ENCODE results near the gene SAA2. TPM values are rescaled to one million over a fixed set of nuclear protein-coding genes. Genes with fewer than 3 reads are reported as not detected.
A peak's percentile ranks its signal among the peaks of the same experiment; 100 is the strongest.
"Not testable (repeated sequence)": the region's sequence is repeated elsewhere in the genome, so short reads cannot be mapped to it uniquely, and the experiment has no call there.

SAA2 gene
- total and polyA plus RNA-seq, 8 donors, result 2.7 to 98.2 (median 24.2) TPM; not detected in 2

DNA sequence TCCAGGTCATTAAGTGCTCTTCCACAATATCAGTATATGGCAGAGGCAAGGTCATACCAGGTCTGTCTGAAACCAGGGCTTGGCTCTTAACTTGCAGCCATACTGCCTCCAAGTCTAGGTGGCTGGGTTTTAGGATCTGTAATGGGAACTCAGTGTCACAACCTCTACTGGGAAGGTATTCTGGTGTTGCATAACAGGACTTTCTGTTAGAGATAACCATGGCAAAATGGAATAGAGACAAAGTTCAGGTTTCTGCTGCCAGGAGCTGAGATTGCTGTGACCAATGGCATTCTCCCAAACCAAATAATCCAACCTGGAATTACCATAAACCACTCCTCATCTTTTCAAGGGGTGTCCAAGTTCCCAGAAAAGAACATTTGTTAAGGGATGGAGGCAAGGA lies 10.8 kb upstream of the SAA2 start:
- intact Hi-C loops (cut with DNase I; ENCODE audit: low total_unique reads), result no loop called here
- H3K36me3 ChIP-seq, result no peaks in the 10 kb centered on the region
- no peak overlapping the region for H3K4me3 ChIP-seq
- no peaks in the 10 kb centered on the region for H3K27me3 ChIP-seq
- TF ChIP-seq EP300 (IDR thresholded peaks at IDR 0.05) (no peak), POLR2A (IDR thresholded peaks at IDR 0.05) (no peak), POLR2AphosphoS5 (IDR thresholded peaks at IDR 0.05) (no peak)
- TF ChIP-seq, protein P1, sequence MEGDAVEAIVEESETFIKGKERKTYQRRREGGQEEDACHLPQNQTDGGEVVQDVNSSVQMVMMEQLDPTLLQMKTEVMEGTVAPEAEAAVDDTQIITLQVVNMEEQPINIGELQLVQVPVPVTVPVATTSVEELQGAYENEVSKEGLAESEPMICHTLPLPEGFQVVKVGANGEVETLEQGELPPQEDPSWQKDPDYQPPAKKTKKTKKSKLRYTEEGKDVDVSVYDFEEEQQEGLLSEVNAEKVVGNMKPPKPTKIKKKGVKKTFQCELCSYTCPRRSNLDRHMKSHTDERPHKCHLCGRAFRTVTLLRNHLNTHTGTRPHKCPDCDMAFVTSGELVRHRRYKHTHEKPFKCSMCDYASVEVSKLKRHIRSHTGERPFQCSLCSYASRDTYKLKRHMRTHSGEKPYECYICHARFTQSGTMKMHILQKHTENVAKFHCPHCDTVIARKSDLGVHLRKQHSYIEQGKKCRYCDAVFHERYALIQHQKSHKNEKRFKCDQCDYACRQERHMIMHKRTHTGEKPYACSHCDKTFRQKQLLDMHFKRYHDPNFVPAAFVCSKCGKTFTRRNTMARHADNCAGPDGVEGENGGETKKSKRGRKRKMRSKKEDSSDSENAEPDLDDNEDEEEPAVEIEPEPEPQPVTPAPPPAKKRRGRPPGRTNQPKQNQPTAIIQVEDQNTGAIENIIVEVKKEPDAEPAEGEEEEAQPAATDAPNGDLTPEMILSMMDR (IDR thresholded peaks at IDR 0.05), result no peak
- DNase-seq, result no peak
- H3K4me1 ChIP-seq, result peaks cover 0 to 6% (median 0%) of the 10 kb centered on the region in 4 donors
- no peaks in the 10 kb centered on the region for H3K9me3 ChIP-seq
- no peak overlapping the region for H3K27ac ChIP-seq

- Histone ChIP-seq H3K27me3 (no peaks in the 10 kb centered on the region), H3K27ac (no peak overlapping the region), H3K9me3 (no peaks in the 10 kb centered on the region), H3K4me3 (no peak overlapping the region), H3K36me3 (no peaks in the 10 kb centered on the region), H3K4me1 (peaks cover 0 to 6% (median 0%) of the 10 kb centered on the region in 4 donors)
- no peak for DNase-seq
- 53 to 68% (median 61%) methylated on average over 2 of the region's 2 CpGs for WGBS, 5 donors
- TF ChIP-seq, protein P1 (IDR thresholded peaks at IDR 0.05), result no peak
- TF ChIP-seq POLR2AphosphoS5 (IDR thresholded peaks at IDR 0.05) (no peak), EP300 (IDR thresholded peaks at IDR 0.05) (no peak), POLR2A (IDR thresholded peaks at IDR 0.05) (no peak)
- intact Hi-C loops (cut with DNase I; ENCODE audit: low total_unique reads), result no loop called here
Observed at GRCh38 chr11:18254781-18255361, 6.4 kb upstream of the SAA2 start.

DNA sequence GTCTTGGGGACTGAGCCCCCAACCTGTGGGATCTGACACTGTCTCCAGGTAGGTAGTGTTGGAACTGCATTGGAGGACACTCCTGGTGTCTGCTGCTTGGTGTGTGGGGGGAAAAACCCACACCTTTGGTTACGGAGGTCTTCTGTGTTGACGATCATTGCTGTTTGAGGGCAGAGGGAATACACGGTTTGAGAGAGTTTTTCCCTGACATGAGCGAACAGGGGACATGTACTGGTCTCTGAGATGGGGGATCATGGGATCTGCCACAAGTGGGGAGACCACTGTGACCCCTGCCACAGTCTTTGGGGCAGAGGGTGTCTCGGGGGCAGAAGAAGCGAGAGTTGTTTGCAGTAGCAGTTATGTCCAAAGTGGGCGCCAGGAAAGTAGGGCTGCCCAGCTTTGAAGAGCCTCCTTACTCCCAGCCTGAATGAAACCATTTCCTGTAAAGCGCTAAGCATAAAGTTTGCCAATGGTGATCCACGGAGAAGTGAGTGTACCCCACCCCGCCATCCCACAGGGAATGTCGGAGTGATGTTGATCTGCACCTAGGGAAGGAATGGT lies 5.4 kb upstream of the SAA2 start:
- TF ChIP-seq EP300 (IDR thresholded peaks at IDR 0.05), result no peak
- TF ChIP-seq, protein P1 (IDR thresholded peaks at IDR 0.05), result no peak
- no peak for TF ChIP-seq POLR2AphosphoS5 (IDR thresholded peaks at IDR 0.05)
- no peak for TF ChIP-seq POLR2A (IDR thresholded peaks at IDR 0.05)
- H3K4me1 ChIP-seq, result no peaks in the 10 kb centered on the region
- no peaks in the 10 kb centered on the region for H3K36me3 ChIP-seq
- 81 to 89% (median 84%) methylated on average over 11 of the region's 11 CpGs for WGBS, 5 donors
- intact Hi-C loops (cut with DNase I; ENCODE audit: low total_unique reads), result no loop called here
- DNase-seq, result no peak
- H3K27me3 ChIP-seq, result no peaks in the 10 kb centered on the region
- no peaks in the 10 kb centered on the region for H3K9me3 ChIP-seq
- no peak overlapping the region for H3K27ac ChIP-seq
- no peak overlapping the region for H3K4me3 ChIP-seq

DNA sequence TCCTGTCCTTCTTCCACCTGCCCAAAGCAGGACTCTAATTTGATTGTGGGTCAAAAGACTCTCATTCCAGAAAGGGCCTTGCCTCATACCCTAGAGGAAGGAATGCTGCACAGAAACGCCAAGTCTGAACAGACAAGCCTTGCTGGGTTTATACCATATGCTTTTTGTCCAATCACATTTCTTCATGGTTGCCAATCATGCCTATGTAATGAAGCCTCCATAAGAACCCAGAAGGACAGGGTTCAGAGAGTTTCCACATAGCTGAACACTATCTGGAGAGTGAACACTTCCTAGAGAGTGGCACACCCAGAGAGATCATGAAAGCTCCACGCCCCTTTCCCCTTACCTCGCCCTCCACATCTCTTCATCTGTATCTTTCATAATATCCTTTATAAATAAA lies 4.8 kb upstream of the SAA2 start:
- WGBS, 5 donors, result 65 to 90% (median 72%) methylated on average over 3 of the region's 3 CpGs

DNA sequence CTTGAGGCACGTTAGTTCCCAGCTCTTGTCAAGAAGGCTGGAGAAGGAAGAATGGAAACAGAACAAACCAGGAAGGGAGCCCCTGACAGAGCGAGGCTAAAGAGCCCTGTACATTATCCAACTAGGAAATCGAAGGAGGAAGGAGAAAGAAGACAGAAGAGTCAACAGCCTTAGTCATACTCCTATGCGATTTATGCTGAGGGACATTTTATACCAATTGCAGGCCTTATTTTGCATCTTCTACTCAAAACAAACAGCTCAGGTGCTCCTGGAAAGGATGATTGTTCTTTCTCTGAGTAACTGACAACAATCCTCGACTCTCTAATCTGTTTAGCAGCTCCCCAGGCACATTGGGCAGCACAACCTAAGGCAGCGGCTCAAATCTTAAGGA lies 1.3 kb downstream of the SAA2 start:
- H3K4me3 ChIP-seq; intact Hi-C loops (cut with DNase I; ENCODE audit: low total_unique reads); DNase-seq; H3K9me3 ChIP-seq; H3K36me3 ChIP-seq; H3K27me3 ChIP-seq; H3K4me1 ChIP-seq: not testable (repeated sequence)
- WGBS, 5 donors, result 43 to 74% (median 50%) methylated on average over 2 to 4 of the region's 6 CpGs
- H3K27ac ChIP-seq, result peak overlapping the region in 2 of 5 donors; percentile 7 to 62

More for the DNA sequence above, 4.8 kb upstream of the SAA2 start:
- DNase-seq, result no peak
- H3K27me3 ChIP-seq, result no peaks in the 10 kb centered on the region
- no peak for TF ChIP-seq EP300 (IDR thresholded peaks at IDR 0.05)
- TF ChIP-seq, protein P1 (IDR thresholded peaks at IDR 0.05), result no peak
- no peak for TF ChIP-seq POLR2A (IDR thresholded peaks at IDR 0.05)
- no peak for TF ChIP-seq POLR2AphosphoS5 (IDR thresholded peaks at IDR 0.05)
- no peaks in the 10 kb centered on the region for H3K36me3 ChIP-seq
- no peaks in the 10 kb centered on the region for H3K9me3 ChIP-seq
- no peak overlapping the region for H3K4me3 ChIP-seq
- intact Hi-C loops (cut with DNase I; ENCODE audit: low total_unique reads), result no loop called here
- no peaks in the 10 kb centered on the region for H3K4me1 ChIP-seq
- H3K27ac ChIP-seq, result no peak overlapping the region

- intact Hi-C loops (cut with DNase I; ENCODE audit: low total_unique reads), result not testable (repeated sequence)
Observed at GRCh38 chr11:18246379-18247190, 1.9 kb downstream of the SAA2 start.

More at GRCh38 chr11:18246379-18247190, 1.9 kb downstream of the SAA2 start:
- DNase-seq, H3K4me1 ChIP-seq, H3K9me3 ChIP-seq, H3K4me3 ChIP-seq, H3K36me3 ChIP-seq, H3K27me3 ChIP-seq: not testable (repeated sequence)
- H3K27ac ChIP-seq, result peak overlapping the region in 2 of 5 donors; percentile 7 to 62
- 59 to 67% (median 64%) methylated on average over 8 to 11 of the region's 11 CpGs for WGBS, 5 donors
